IPS-NIHi7 (cell line): ENCODE results near the gene ZNF672.

Experiments
- DNase-seq: peaks from one replicate; pipeline ENCODE4 v3.0.0; 2012; ENCODE audit warnings: mixed read lengths; ENCODE audit errors: extremely low spot score

The ZNF672 gene

DNA sequence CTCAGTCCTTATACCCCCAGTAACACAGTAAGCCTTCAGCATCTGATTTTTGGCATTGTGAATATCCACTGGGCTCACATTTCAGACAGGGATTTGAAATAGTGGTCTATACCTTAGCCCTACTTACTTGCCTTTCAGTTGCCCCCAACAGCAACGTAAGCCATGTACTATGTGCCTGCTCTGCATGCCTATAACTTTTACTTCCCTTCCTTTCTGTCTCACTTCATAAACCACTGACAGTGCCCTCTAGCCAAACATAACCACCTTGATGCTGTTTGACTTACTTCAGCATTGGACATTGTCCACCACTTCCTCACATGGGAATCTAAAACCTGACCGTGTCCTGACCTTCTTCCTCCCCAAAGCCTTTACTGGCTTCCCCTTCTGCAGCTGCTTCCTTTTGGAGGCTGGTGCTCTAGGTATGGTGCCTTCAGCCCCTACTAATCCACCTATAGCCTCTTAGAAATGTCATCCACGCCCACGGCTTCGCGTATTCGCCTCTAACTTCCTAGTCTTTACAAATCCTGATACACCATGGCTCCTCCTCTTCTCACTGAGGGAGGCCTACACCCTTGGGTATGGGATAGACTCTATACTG is 3.6 kb upstream of the ZNF672 start:
- no peak for DNase-seq

DNA sequence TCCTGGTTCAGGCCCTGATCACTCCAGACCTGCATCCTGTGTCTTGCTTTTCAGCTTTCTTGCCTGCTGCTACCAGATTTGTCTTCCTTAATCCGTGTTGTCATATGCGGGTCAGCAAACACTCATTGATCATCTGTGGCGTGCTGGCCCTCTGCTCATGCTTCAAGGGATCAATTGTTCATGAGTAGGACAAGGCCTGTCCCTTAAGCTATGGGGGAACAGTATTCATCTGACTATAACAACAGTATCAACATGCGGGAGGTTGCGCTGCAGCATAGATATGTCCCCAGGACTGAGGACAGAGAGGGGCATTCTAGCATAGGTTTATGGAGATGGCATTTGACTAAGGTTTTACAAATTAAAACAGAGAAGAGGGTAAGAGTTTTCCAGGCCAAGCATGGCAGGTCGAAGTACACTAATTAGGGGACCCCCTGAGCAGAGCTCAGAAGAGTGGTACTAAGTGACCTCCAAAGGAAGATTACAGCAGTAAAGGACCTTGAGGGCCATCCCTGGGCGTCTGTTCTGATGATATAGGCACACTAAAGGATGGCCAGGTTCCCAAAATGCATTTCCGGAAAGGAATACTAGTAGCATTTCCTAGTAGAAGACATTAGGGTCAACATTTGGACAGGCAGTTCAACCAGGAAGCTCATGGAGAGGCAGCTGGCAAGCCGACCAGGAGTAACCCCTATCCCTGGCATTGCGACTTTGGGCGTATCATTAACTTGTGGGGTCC is 811 bp upstream of the ZNF672 start:
- DNase-seq, result no peak

DNA sequence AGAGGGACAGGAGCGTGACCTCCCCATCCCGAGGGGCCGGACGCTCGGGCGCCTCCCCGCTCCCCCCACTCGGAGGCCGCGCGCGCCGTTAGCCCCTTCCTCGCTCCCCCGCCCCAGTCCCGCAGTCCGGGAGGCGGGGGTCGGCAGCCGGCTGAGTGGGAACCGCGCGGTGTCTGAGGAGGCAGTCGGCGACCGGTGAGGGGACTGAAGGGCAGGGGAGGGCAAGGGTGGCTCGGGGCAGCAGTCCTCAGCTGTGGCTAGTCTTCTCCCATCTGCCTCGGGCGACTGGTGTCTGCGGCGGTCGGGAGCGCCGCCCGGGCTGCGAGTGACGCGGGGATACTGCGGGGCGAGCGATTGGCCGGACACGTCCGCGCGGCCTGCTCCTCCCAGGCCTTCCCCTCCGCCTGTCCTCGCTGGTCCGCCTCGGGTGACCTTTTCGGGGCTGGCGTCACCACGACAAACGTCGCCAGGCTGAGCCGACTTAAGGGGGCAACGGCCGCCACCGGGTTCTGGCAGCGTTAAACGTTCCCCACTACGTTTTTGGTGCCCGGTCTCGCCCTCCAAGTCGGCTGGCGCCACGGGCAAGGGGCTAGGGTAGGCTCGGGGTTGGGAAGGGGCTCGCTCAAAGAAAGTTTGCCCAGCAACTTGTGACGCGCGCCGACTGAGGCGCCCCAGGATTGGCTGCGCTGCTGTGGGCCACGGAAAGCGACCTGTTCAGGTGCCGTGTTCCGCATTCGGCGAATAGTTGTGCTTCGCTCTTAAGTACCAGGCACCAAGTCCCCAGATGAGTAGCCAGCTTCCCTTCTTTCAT is 538 bp downstream of the ZNF672 start:
- peak; percentile 89 for DNase-seq

DNA sequence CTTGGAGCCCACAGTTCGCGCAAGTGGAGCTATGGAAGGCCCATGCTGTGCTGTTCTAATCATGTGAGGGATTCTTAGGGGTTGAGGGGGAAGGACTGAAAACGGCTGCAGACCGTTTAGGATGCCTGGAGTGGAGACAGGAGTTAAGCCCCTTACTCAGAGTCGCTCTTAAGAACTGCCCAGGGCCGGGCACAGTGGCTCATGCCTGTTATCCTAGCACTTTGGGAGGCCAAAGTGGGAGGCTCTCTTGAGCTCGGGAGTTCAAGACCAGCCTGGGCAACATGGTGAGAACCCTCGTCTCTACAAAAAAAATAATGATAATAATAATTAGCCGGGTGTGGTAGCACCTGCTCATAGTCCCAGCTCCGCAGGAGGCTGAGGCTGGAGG is 1.1 kb downstream of the ZNF672 start:
- no peak for DNase-seq

DNA sequence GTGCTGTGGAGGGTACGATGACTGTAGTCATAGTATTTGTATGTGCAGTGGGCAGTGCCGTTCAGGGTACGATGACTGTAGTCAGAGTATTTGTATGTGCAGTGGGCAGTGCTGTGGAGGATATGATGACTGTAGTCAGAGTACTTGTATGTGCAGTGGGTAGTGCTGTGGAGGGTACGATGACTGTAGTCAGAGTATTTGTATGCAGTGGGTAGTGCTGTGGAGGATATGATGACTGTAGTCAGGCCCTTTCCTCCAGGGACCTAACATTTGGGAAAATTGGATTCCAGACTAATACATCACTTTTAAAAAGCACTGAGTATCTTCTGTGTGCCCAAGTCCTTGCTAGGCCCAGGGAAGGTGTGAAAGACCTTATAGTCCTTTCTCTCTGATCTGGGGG is 2.9 kb downstream of the ZNF672 start:
- DNase-seq, result no peak

DNA sequence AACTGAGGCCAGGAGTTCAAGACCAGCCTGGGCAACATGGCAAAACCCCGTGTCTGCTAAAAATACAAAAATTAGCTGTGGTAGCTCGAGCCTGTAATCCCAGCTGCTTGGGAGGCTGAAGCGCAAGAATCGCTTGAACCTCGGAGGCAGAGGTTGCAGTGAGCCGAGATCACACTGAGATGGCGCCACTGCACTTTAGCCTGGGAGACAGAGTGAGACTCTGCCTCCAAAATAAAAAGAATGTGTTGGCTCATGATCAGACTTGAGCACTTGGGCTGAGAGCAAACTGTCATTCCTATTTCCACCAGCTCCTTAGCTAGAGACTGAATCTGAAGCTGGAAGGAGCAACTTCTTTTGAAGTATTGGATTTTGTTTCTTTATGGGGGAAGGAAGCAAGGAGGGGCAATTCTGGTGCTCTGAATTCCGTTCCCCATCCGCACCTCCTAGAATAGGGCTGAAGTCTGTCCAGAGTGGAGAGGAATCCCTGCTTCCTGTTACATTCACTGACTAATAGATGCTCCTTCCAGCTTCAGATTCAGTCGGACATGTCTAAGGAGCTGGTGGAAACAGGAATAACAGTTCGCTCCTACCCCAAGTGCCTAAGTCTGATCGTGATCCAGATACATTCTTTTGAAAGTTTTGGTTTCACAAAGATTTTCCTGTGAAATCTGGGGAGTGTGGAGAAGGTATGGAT is 3.8 kb downstream of the ZNF672 start:
- no peak for DNase-seq

DNA sequence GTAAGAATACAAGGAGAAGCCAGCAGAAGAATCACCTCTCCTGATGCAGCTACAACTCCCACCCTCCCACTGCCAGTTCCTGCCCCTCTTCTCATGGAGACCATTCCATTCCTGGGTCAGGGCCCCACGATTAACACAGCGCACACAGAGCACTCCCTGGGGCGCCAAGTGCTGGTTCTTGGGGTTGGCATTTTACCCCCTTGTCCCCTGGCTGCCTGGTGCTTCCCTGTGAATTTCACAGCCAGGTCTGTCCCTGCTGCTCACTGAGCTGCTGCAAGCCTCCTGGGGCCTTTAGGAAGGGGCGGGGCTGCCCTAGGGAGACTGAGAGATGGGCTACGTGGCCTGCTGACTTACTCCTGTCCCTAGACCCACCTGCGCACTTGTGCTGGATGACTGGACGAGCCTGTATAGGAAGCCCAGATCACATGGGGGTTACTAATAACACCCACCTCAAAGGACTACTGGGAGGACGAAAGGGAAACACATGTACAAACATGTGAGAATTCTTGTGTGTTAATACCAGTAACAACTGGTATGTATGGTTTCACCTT is 4.8 kb downstream of the ZNF672 start:
- DNase-seq, result no peak

DNA sequence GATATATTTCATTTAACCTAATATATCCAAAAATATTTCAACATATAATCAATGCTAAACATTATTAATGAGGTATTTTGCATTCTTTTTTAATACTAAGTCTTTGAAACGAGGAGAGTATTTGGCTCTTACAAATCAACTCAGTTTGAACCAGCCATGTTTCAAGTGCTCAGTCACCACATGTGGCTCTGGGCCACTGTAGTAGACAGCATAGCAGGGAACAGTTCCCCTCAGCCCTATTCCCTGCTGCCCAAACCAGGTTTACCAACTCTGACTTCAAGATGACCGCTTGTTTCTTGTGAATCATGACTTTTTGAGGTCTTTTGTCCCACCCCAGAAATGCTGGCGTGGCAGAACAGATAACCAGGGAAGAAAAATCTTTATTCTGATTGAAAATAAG is 5.7 kb downstream of the ZNF672 start:
- DNase-seq, result no peak

DNA sequence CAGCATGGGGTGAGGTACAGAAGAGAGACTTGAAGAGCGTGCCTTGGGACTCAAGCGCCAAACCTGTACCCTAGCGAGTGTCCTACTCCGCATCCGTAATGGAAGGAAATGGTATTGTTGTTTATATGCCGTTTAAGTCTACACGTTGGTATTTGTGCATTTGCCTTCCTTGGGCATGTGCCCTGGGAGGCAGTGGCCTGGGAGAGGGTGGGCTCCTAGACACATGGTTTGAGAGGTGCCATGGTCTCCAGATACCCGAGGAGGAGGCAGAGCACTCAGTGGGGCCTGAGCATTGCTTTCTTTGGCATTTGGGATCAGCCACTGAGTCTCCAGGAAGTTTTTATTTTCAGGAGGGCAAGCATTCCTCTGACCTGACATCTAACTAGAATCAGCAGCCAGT is 6.5 kb downstream of the ZNF672 start:
- no peak for DNase-seq

DNA sequence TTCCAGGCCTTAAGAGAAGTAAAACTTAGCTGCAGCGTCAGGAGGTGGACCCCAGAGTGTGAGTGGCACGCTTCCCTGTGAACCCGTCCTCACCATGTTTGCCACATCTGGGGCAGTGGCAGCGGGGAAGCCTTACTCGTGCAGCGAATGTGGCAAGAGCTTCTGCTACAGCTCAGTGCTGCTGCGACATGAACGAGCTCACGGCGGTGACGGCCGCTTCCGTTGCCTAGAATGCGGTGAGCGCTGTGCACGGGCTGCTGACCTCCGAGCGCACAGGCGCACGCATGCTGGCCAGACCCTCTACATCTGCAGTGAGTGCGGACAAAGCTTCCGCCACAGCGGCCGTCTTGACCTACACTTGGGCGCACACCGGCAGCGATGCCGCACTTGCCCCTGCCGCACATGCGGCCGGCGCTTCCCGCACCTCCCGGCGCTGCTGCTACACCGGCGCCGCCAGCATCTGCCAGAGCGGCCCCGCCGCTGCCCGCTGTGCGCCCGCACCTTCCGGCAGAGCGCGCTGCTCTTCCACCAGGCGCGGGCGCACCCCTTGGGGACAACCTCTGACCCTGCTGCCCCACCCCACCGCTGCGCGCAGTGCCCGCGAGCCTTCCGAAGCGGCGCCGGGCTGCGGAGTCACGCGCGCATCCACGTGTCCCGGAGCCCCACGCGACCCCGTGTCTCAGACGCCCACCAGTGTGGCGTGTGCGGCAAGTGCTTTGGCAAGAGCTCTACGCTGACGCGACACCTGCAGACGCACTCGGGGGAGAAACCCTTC is 9.3 kb downstream of the ZNF672 start:
- no peak for DNase-seq

DNA sequence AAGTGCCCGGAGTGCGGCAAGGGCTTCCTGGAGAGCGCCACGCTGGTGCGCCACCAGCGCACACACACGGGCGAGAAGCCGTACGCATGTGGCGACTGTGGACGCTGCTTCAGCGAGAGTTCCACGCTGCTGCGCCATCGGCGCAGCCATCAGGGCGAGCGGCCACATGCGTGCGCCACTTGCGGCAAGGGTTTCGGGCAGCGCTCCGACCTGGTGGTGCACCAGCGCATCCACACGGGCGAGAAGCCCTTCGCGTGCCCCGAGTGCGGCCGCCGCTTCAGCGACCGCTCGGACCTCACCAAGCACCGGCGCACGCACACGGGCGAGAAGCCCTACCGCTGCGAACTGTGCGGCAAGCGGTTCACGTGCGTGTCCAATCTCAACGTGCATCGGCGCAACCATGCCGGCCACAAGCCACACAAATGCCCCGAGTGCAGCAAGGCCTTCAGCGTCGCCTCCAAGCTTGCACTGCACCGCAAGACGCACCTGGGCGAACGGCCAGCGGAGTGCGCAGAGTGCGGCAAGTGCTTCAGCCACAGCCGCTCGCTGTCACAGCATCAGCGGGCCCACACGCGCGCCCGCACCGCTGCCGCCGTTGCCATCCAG is 10.0 kb downstream of the ZNF672 start:
- no peak for DNase-seq

DNA sequence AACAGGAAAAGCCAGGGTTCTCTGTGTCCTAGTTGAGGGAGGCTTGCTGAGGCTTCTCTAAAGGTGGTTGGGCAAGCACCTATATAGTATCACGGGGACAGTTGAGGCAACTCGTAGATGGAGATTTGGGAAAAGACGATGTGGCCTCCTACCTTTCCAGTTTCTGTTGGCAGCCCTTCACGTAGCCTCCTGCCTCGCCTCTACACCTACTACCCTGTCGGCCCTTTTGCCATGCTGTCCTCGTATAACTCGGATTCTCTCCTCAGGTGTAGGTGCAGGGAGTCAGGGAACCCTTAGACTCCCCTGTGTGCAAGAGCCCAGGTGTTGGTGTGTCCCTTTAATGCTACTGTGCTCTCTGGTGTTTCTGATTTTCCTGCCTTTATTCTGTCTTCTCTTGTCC is 10.6 kb downstream of the ZNF672 start:
- no peak for DNase-seq

DNA sequence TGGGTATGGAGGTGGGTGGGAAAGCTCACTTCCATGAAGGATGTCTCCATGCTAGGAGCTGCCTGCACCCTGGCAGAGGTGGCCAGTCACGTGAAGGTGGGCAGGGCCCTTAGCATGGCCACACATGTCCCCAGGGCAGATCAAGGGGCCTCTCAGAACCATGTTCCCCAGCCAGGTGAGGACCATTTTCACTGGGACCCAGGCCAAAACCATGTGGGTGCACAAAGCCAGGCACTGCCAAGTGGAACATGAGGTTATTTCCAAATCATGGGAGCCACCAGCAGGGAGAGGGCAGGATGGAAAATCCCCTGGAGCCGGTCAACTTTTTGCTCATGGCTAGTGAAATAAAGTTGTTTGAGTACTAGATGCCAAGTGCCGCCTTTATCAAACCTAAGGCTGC is 11.1 kb downstream of the ZNF672 start:
- DNase-seq, result no peak

DNA sequence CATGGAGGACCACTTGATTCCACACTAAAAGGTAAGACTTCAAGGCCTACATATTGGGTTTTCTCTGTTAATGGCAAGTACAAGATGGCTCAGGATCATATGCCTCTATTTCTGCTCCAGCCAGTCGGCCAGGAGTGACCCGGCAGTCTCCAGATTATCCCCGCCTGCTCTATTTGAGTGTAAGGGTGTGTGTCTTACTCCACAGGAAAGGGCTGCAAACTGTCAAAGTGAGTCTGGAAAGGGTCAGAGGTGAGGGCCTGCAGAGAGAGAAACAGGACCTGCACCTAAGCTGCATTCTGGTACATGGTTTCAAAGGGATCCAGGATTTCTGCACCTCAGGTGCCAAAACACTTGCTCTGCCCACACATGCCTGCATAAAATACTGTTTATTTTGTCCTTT is 11.6 kb downstream of the ZNF672 start:
- no peak for DNase-seq

DNA sequence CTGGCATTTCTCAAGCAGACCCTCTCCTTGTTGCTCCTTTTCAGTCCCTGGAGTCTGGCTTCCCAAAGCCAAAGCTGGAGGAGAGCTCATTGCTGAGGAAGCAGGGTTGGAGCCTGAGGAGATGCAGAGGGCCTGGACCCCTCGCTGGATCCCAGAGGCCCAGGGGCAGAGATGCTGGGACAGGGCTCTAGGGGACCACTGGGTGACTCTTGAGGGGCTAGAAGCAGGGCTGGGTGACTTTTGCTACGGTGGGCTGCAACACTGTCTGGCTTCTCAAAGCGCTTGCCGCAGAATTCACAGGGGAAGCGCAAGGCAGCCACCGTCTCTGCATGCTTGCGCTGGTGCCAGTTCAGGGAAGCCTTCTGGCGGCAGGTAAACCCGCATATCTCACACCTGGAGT is 12.1 kb downstream of the ZNF672 start:
- DNase-seq, result no peak

DNA sequence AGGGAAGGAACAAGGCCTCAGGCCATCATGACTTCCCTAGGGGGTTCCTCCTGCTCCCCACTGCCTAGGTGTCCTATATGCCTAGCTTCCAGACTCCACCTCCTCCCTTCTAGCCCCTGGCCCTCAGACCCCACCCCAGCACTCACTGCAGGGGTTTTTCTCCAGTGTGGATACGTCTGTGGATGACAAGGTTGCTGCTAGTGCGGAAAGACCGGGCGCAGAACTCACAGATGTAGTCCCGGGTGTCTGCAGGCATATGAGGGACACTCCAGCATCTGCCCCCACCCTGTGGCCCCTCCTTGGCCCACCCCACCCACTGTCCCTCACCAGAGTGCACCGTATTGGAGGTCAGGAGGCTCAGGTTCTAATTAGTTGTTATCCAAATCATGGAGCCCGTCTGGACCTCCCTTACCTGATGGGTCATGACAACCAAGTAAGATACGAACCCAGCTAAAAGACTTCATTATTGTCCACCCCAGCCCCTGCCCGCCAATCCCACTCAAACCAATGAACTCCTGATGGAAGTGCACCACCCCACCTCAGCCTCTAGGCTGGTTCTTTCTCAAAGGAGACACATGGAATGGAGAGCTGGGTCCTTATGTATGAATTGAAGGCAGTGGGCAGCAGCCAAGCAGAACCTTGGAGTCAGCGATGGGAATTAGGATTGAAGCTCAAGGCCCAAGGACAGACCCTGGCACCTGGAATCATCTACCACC is 12.7 kb downstream of the ZNF672 start:
- no peak for DNase-seq

DNA sequence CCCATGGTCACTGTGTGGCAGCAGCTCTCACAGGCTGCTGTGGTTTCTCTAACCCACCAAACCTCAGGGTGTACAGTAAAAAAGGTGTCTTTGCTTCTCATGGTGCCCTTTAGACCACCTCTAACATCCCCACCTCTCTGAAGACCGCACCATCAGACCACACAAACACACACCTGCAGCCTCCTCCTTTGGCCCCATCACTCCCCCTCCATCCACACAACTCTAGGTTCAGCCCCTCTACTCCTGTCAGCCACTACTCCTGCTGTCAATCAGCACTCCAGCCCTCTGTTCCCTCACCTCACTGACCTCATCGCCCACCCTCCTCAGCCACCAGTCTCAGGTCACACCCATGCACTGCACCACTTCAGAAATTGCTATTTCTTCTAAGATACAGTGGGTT is 13.4 kb downstream of the ZNF672 start:
- DNase-seq, result no peak

DNA sequence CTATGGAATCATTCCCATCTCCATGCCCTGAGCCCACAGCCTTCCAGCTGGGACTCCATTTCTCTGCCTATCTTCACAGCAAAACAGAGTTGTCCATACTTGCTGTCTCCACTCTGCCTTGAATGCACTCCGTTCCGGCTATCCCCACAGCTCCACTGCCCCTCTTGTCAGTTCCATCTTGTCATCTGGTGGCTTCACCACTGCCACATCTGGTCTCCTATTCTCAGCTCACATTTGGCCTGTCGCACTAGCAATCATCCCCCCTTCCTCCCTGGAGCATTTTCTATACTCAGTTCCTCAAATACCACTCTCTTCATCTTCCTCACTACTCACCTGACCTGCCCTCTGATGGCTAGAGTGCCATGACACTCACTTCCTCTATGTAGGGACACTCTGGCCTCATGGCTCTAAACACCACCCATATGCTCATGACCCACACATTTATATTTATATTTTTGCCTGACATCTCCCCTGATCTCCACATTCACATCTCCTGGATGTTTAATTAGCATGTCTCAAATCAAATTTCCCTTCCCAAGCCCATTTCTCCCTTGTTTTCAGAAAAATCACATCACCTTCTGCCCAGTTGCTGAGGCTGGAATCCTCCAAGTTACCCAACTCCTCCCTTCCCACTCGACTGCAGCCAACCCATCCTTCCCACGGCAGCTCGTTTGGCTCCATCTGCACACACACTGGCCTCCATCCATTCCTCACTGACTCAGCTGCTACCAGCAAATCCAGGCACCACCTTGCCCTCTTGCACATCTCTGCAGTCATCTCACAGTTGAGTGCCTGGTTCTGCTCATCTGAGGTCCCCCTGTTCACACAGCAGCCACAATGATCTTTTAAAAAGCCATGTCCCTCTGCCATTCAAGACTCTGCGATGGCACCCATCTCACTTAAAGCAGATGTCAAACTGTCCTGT is 14.7 kb downstream of the ZNF672 start:
- no peak for DNase-seq
